Measurements from ENCODE around the gene APBB2.

DNA sequence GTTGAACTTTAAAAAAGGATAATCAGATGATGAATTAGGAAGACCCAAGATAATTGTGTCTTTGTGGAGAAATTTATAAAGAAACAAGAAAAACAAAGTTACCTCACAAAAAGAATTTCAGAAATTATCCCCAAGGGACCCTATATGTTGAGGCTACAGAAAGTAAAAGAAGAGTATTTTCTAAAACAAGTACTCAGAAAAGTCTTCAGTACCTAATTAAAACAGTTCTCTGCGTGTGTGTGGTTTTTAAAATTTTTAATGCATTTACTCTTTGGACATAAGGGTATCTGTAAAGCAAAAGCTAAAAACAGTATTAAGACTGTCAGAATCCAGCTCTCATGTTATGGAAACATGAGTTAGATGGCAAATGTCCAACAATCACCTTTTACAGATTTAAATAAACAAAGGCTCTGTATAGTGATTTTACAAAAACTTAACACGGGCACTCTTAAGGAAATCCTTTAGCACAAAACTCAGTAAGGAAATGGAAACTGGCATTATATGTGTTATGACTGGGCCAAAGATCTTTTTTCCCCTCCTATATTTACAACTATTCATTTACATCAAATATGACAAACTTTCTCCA, 277.1 kb downstream of the APBB2 start:
- TF ChIP-seq, protein P1, sequence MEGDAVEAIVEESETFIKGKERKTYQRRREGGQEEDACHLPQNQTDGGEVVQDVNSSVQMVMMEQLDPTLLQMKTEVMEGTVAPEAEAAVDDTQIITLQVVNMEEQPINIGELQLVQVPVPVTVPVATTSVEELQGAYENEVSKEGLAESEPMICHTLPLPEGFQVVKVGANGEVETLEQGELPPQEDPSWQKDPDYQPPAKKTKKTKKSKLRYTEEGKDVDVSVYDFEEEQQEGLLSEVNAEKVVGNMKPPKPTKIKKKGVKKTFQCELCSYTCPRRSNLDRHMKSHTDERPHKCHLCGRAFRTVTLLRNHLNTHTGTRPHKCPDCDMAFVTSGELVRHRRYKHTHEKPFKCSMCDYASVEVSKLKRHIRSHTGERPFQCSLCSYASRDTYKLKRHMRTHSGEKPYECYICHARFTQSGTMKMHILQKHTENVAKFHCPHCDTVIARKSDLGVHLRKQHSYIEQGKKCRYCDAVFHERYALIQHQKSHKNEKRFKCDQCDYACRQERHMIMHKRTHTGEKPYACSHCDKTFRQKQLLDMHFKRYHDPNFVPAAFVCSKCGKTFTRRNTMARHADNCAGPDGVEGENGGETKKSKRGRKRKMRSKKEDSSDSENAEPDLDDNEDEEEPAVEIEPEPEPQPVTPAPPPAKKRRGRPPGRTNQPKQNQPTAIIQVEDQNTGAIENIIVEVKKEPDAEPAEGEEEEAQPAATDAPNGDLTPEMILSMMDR (IDR thresholded peaks at IDR 0.05) = no peak
- TF ChIP-seq EZH2 (IDR thresholded peaks at IDR 0.05; ENCODE audit: borderline replicate concordance, insufficient read depth, low read depth, low read length, poor library complexity, severe bottlenecking) = no peak
